ENCODE data around the gene SLC25A43.
"Not testable (repeated sequence)": the region's sequence is repeated elsewhere in the genome, so short reads cannot be mapped to it uniquely, and the experiment has no call there.

SLC25A43 gene

DNA sequence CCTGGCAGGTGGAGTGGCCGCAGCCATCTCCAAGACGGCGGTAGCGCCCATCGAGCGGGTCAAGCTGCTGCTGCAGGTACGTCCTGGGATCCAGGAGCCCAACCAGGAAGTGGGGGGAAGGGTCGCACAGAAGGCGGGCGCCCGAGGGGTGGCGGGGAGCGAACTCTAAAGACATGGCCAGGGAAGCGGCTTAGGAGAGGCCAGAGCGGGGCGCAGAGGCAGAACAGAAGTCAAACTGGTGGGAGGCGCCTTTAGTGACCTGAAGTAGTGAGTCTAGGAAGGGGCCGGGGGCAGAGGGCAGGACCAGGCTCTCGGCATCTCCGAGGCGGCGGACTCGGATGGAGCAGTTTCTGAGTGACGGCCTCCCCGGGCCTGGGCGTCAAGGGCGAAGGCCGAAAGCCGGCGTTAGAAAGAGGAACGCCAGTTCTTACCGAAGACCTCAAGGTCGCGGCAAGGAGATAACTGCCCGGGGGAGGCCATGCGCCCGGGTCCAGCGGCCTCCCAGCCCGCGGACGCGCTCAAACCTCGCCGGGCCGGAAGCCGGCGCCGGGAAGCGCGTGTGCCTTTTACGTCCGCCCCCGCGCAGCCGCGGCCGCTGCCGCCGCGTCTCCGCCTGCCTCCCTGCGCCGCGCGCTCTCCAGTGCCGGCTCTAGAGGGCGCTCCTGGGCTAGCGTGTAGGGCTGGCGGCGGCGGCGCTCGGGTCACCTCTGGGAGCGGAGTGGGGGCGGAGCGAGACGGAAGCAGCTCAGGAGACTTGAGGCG is 69.6 kb downstream of the SLC25A43 start:
- peak; percentile 89 for DNase-seq

DNA sequence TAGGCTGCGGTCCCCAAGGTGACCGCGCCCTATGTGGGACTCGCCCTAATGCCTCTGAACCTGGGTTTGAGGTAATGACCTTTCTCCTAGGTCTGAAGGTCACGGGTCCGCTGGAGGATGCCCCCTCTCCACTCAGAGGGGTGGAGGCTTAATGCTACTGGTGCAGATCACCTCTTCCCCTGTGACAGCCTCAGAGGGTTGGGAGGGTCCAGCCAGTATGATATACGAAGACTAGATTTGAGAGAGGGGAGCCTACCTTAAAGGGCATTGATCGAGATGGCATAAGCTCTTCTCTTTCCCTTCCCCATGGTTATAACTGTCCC is 70.1 kb downstream of the SLC25A43 start:
- no peak for DNase-seq

DNA sequence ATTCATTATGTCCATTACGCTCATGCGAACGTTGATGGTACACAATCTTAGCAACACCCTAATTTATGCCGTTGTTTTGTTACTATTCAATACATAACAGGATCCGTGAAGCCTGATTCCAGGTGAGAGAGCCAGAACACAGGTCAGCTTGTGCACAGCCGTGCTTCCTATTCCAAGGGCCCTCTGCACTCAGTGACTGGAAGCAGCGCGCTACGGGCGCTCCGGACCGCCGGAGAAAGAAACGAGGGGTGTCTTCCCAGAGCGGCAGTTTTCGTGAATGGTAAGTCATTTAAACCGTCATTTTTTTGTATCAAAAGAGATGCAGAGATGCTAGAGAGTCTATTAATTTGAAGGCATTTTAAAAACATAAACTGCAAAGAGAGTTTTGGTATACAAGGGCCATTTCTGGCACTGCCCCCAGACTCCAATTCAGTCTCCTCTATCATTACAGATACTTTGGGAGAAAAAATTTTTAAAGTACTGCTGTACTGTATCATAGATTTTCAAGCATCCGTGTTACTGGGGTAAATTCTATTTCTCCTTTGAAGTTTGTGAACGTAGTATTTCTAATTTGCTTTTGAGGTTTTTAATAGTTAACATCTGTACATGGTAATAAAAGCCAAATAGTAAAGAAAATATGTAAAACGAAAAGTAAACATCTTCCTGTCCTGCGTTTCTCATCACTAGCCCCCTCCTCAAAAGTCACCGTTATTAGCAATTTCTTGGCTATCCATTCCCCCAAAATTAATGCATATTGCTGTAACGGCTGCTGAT is 75.7 kb downstream of the SLC25A43 start:
- no peak for DNase-seq

DNA sequence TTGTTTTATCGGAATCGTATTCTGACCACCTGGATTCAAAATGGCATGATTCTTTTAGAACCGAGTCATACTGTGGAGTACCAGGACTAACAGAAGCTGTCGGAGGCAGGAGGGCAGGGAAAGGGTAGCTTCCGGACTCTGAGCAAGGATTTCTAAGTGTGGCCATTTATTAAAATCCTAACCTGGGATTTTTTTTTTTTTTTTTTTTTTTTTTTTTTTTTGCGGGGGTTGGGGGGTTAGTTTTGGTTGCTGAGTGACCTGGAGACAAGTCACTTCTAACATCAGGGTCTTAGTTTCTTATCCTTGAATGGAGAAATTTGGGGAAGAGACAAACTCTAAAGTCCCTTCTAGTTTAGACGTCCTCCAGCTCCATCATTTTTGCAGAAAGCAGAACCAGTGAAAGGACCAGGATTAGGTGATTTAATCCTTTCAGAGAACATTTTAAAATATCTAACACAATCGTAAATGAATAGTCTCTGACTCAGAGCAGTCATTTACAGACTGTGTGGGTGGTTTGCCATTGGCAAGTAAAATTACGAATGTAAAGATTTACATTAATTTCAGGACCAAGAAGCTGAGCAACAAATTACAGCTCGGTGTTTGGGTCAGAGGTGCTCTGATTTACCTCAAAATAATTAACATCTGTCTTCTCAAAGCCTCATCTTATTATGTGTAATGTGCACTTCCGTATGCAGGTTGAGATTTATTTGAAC is 76.4 kb downstream of the SLC25A43 start:
- DNase-seq, result no peak

DNA sequence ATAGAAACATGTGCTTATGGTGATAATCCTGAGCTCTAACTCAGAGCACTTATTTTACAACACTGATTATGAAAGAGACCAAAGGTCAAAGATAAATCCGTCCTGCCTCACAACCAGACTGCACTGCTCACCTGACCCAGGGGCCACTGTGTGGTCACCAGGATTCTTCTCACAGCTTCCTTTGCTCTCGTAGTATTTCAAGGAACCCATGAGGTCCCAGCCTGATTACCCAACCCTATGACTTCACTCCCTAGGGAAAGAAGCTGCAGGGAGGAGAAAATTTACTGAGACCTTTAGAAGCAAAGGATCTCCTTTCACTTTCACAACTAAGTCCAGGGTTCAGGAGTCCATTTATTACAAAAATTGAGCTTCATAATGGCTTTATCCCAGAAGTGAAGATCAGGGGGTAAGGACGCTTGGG is 78.7 kb downstream of the SLC25A43 start:
- DNase-seq, result no peak

DNA sequence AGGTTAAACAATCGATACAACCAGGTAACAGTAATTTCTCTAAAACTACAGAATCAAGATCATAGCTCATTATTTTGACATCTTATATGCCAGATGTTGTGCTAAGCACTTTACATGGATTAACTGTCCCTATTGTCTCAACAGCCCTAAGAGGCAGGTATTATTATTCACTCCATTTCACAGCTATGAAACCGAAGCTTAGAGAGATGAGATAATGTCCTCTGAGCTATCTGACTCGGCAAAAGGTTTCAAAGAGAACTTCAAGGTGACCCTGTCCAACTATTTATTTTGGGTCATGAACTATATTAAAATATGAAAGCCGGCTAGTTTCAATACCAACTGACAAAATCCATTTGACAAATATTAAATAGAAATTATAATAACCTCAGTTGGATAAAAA is 79.4 kb downstream of the SLC25A43 start:
- no peak for DNase-seq

DNA sequence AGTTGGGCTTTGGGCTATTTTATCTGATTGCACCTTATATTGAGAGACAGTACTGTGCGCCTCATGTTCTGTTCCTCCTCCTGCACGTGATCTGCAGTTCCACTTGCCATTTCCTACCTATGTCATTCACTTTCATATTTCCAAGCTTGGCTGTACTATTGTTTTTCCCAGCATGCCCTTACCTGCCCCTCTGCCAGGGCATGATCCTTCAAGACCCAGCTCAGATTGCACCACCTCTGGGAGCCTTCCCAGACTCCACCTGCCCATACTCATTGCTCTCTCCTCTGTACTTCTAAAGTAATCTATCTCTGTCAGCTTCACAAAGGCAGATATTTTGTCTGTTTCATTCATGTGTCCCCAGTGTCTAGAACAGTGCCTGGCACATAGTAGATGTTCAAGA is 80.7 kb downstream of the SLC25A43 start:
- no peak for DNase-seq

DNA sequence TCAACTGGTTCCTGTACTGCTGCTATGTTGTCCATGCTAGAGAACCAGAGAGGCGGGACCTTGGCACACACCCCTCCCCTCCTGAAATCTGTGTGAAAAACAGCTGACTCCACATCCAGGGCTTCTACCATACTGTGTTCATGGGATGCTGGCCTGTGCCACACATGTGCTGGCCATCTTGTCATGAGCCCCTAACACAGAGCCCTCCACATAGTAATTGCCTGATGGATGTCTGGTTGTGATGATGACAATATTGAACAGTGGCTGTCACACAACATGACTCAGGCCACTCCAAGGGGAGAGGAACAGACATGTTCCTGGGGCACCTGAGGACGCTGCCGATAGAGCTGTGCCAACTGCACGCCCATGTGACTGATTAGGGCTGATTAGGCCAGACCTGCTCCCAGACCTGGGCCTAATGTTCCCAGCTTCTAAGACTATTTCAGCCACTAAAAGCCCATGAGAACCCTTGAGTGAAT is 82.2 kb downstream of the SLC25A43 start:
- DNase-seq, result no peak

DNA sequence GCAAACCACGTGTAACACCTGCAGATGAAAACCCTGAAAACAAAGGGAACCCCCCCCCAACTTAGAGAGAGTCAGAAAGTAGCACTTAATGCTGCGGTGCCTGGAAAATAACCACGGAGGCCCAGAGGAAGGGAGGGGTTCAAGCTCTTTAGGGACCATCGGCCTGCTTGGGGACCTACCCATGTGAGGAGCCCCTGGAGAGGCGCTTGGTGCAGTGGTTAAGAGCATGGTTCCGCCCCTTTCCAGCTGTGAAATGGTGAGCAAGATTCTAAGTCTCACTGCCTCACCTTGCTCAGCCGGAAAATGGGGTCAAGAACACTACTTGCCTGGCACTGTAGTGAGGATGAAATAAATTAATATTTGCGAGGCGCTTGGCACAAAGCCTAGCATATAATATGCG is 82.9 kb downstream of the SLC25A43 start:
- DNase-seq, result no peak

DNA sequence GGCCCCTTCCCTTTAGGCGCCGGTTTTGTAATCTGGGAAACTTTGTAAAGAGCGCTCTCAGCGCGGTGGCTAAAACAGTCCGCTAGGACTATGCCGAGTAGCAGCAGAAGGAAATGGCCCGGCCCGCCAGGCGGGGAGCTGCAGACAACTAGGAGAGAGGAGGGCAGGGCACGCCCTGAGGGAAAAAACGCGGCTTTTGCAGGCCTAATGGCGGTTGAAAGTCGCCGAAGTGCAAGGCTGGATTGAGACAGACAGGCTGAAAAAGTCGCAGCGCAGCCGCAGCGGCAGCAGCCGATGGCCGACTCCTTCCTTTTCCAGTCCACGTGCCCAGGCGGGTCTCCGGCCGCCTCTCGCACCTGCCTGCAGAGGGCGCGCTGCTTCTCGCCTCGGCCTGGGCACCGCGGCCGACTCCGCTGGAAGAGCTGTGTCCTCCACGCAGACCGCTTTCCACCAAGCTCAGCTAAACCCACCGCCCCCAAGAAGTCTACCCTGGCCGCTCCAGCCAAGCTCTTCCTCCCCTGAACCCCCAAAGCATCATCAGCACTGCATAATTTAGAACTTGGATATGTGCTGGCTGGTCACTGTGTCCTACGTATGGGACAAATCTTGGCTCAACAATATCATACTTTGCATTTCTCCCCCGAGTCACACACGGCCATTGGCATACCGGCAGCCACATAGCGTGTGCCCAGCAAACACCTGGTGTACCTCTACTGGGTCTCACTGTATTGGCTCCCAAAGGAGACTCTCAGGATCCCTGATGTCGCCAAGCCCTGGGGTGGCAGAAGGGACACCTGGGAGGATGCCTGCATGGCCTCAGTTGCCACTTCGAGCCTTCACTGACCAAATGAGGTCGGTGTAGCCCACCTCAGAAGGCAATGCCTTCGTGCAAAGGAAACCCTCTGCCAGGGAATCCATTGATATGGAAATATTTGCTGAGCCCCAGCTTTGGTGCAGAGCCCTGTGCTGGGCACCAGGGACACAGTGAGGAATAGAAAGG is 83.6 kb downstream of the SLC25A43 start:
- peak; percentile 53 for DNase-seq

DNA sequence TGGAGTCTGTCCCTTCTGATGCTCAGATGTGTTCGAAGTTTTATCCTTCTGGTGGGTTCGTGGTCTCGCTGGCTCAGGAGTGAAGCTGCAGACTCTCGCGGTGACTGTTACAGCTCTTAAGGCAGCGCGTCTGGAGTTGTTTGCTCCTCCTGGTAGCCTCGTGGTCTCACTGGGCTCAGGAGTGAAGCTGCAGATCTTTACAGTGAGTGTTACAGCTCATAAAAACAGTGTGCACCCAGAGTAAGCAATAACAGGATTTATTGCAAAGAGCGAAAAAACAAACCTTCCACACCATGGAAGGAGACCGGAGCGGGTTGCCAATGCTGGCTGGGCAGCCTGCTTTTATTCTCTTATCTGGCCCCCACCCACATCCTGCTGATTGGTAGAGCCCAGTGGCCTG is 87.6 kb downstream of the SLC25A43 start:
- DNase-seq, result no peak

DNA sequence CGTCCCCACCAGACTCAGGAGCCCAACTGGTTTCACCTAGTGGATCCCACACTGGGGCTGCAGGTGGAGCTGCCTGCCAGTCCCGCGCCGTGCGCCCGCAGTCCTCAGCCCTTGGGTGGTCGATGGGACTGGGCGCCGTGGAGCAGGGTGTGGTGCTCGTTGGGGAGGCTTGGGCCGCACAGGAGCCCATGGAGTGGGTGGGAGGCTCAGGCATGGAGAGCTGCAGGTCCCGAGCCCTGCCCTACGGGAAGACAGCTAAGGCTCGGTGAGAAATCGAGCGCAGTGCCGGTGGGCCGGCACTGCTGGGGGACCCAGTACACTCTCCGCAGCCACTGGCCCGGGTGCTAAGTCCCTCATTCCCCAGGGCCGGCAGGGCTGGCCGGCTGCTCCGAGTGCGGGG is 88.6 kb downstream of the SLC25A43 start:
- DNase-seq, result not testable (repeated sequence)

DNA sequence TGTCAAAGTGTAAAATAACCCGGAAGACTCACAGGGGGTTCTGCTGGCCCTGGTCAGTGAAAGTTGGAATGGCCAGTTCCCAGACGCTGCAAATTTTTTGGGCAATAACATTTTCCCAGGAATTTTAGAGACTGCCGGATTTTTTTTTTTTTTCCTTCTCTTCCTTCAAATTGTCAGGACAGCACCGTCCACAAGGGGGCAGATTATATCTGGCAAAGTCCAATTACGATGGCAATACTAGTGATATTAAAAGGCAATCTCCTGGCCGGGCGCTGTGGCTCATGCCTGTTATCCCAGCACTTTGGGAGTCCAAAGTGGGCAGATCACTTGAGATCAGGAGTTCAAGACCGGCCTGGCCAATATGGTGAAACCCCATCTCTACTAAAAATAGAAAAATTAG is 89.6 kb downstream of the SLC25A43 start:
- no peak for DNase-seq

DNA sequence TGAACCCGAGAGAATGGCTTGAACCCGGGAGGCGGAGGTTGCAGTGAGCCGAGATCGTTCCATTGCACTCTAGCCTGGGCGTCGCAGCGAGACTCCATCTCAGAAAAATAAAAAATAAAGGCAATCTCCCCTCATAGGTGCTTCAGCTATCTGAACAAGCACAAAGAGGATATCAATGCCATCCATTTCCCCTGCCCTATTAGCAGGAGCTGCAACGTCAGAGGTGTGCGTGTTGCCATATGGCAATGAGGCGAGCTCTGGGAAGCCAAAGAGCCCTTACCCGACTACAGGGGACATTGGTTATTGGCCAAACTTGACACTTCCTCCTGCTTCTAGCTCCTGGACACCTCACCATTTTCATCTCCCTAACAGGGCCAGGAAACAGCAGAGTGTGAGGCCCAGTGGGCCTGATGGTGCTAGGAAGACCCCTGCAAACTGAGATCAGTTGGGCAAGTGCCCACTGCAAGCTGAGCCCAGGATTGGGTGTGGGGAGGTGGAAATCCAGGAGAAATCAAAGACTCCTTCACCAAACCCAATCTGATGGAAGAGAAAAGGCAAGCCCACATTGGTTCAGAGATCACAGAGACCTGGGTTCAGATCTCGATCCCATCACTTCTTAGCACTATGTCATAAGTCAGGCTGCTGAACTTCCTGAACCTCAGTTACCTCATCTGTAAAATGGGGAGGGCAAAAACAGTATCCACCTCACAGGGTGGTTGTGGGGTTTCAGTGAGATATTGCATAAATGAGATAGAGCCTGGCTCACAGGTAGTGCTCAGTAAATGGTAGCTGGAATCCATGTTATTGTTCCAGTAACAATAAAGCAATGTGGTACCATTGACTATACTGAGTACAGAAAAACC is 90.3 kb downstream of the SLC25A43 start:
- DNase-seq, result no peak

DNA sequence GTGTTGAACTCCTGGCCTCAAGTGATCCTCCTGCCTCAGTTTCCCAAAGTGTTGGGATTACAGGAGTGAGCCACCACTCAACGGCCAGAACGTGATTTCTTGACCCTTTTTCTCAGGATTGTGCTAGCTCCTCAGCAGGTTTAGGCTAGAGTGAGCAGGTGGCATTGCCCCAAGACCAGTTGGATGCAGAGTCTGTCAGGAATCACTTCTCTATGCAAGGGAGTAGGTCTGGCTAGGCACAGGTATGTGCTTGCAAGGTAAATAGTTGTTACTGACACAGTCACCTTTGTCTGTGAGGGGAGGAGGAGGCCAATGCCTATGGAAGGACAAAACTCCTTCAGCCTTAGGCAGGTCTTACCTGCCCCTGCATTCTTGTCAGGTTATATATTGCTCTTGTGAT is 93.3 kb downstream of the SLC25A43 start:
- DNase-seq, result no peak

DNA sequence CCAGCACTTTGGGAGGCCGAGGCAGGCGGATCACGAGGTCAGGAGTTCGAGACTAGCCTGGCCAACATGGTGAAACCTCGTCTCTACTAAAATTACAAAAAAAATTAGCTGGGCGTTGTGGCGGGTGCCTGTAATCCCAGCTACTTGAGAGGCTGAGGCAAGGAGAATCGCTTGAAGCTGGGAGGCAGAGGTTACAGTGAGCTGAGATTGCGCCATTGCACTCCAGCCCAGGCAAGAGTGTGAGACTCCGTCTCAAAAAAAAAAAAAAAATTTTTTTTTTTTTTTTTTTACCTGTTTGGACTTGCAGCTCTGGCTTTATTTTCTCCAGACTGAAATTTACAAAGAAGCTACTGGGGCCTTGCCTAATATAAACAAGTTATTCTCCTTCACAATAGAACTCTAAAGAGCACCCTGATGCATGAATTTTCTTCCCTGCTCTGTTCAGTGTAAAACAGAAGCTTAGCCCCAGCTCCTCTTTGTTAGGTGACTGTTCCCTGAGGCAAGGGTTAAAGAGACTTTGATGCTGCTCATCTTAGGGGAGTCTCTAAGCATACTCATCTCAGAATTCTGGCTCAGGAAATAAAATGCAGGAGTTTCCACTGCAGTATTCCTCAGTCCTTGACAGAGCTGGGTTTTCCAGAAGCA is 94.8 kb downstream of the SLC25A43 start:
- not testable (repeated sequence) for DNase-seq

DNA sequence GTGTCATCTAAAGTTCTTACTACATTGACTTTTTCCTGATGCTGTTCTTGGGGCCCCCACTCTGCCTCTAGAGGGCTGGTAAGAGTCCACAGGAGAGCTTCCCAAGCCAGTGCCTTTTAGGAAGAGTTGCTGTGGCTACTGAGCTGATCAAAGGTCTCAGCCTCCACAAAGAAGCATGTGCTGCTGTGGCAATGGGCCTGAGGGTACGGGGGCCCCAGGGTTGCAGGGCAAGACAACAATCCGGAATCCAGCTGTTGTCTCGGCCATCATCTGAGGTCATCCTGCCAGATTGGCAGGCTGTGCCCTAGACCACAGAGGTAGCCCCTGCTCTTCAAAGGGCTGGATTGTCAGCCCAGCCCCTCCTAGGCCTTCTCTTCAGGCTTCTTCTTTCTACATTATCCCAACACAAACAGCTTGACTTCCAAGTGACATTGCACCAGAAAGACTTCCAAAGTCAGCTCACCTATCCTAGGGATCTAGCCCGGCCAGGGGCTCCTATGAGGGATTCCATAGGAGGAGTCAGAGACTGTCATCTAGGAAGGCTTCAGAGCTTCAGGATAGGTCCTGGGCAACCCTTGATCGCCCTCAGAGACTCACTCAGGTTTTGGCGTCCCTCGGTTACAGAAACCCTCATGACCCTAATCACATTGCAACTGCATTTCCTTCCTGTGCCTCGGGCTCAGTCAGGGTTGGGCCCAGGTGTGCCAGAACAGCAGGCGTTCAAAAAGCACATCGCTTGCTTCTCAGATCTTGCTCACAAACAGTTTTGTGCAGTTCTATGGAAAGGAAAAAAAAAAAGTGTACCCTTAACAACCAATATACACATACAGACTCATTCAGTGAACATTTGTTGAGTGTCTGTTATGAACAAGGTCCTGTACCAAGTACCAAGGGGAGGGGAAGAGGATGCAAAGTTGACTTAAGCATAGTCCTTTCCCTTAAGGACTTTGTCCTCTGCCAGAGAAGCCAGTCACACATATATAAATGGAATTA is 96.9 kb downstream of the SLC25A43 start:
- no peak for DNase-seq

DNA sequence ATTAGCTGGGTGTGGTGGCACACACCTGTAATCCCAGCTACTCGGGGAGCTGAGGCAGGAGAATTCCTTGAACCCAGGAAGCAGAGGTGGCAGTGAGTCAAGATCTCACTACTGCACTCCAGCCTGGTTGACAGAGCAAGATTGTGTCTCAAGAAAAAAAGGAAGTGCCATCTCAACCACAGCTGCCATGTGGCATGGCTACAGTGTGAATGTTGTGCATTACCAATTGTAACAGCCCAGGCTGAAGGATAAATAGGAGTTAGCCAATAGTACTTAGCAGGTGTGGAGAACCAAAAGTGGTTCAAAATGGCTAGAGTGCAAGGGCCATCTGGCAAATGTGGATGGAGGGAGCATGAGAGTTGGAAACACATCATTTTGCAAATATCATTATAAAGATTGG is 98.0 kb downstream of the SLC25A43 start:
- no peak for DNase-seq

DNA sequence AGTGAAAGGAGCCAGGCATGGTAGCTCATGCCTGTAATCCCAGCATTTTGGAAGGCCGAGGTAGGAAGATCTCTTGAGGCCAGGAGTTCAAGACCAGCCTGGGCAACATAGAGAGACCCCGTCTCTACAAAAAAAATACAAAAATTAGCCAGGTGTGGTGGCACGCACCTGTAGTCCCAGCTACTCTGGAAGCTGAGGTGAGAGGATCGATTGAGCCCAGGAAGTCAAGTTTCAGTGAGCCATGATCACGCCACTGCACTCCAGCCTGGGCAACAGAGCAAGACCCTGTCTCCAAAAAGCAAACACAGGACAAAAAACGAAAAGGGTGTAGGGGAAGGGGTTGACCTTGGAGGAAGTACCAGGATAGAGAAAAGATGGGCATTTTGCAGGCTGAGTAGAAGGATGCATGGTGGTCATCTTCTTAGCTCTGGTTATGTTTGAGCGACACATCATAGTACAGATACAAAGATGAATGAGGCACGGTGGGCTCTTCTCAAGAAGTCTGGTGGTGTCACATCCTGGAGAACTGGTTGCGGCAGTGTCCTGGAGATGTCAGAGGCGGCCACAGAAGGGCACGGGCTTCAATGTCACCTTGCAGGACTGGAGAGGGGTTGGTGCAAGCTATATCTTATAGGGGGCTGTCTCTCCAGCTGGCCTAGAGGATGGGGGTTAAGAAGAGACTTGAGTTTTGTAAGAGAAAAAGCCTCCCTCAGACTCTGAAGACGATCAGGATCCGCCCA is 101.1 kb downstream of the SLC25A43 start:
- no peak for DNase-seq
